ENCODE results near the gene ADCY9. TPM values are rescaled to one million over a fixed set of nuclear protein-coding genes. Genes with fewer than 3 reads are reported as not detected.

The ADCY9 gene
- total and polyA plus RNA-seq, 5 experiments from 2014 or later: 0.20 to 6.5 (median 0.75) TPM

DNA sequence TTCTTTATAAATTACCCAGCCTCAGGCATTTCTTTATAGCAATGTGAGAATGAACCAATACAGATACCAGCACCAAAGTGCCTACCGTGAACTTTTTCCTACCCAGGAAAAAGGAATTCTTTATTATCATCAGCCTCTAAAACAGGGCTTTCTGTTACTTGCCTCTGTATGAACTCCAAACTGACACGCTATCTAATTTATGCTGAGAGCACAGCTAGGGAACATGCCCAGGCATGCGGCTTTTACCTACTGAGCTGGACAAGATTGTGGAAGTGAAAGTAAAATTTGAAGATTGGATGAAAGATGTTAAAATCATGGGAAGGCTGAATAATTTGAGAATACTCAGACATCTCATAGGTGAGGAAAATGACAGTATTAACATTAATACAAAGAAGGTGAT is 24.4 kb upstream of the ADCY9 start:
- no peak for DNase-seq
- peaks cover 0 to 10% (median 7%) of the 10 kb centered on the region in 4 donors for H3K4me1 Mint-ChIP-seq
- no peak for ATAC-seq
- H3K27me3 Mint-ChIP-seq: peaks cover 3 to 9% (median 6%) of the 10 kb centered on the region in 5 donors
- no peaks in the 10 kb centered on the region for H3K36me3 Mint-ChIP-seq
- no peak overlapping the region for H3K4me3 Mint-ChIP-seq
- POLR2A ChIA-PET: no interaction called here
- no peak overlapping the region for H3K27ac Mint-ChIP-seq
- H3K9me3 Mint-ChIP-seq: peaks cover 0 to 2% (median 0%) of the 10 kb centered on the region in 9 donors

DNA sequence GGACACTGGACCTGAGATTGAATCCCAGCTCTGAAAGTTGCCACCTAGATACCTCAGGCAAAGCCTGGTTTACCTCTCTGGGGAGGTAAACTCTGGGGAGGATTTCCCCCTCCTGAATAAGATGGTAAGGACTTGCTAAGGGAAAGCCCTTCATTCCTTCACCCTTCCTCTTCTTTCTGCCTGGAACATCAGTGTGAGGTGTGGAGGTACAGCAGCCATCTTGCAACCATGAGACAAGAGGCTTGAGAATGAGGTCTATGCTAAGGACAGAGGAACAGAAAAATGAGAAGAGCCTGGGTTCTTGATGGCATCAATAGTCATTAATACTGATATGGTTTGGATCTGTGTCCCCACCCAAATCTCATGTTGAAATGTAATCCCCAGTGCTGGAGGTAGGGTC is 23.7 kb upstream of the ADCY9 start:
- peaks cover 0 to 2% (median 0%) of the 10 kb centered on the region in 9 donors for H3K9me3 Mint-ChIP-seq
- peaks cover 3 to 13% (median 8%) of the 10 kb centered on the region in 5 donors for H3K27me3 Mint-ChIP-seq
- H3K4me3 Mint-ChIP-seq: no peak overlapping the region
- H3K4me1 Mint-ChIP-seq: peaks cover 0 to 10% (median 7%) of the 10 kb centered on the region in 4 donors
- DNase-seq: no peak
- POLR2A ChIA-PET: no interaction called here
- no peak for ATAC-seq
- no peaks in the 10 kb centered on the region for H3K36me3 Mint-ChIP-seq
- no peak overlapping the region for H3K27ac Mint-ChIP-seq

DNA sequence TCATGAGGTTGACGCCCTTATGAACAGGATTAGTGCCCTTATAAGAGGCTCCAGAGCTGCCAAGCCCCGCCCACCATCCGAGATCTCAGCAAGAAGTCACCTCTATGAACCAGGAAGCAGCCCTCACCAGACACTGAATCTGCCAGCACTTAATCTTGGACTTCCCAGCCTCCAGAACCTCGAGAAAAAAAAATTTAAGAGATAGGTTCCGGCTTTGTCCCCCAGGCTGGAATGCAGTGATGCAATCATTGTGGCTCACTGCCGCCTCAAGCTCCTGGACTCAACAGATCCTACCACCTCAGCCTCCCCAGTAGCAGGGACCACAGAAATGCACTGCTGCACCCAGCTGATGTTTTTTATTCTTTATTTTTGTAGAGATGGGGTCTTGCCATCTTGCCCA is 22.5 kb upstream of the ADCY9 start:
- Mint-ChIP-seq H3K27me3 (peaks cover 3 to 21% (median 8%) of the 10 kb centered on the region in 5 donors), H3K9me3 (peaks cover 0 to 2% (median 0%) of the 10 kb centered on the region in 9 donors), H3K36me3 (no peaks in the 10 kb centered on the region), H3K27ac (no peak overlapping the region), H3K4me3 (no peak overlapping the region), H3K4me1 (peaks cover 0 to 10% (median 7%) of the 10 kb centered on the region in 4 donors)
- POLR2A ChIA-PET: no interaction called here
- DNase-seq (no peak), ATAC-seq (no peak)

DNA sequence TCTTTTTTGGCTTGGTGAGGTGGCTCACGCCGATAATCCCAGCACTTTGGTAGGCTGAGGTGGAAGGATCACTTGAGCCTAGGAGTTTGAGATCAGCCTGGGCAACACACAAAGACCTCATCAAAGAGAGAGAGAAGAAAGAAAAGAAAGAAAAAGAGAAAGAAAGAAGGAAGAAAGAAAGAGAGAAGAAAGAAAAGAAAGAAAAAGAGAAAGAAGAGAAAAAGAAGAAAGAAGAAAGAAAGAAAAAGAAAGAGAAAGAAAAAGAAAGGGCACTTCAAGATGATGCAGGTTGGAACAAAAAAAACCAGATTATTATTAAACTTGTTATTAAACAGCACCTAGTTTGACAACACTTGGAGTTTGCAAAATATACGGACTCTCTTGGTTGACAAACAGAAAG is 21.2 kb upstream of the ADCY9 start:
- POLR2A ChIA-PET: no interaction called here
- H3K4me3 Mint-ChIP-seq: no peak overlapping the region

DNA sequence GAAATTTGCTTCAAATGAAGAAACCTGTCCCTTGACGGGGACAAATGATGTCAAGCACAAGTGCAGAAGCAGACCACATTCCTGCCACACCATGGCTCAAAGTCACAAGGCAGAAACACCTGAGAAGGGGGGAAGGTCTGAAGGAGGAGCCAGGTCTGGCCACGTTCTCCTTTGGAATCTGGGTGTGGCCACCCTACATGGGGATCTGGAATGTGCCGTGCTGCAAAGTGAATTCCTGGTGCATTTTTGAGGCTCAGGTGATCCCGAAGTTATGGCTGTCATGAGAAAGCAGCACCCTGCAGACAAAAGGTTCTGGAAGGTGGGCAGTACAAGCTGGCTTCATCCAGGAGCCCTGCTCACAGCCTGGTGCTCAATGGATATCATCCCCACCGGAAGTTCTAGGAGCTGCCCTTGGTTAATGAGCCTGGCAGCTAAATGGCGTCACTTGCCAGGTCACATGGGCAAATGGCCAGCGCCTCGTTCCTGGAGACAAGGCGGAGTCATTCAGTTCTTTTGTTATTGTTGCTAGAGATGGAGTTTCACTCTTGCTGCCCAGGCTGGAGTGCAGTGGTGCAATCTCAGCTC is 20.1 kb upstream of the ADCY9 start:
- DNase-seq (no peak), ATAC-seq (no peak)
- H3K27ac Mint-ChIP-seq: no peak overlapping the region
- no peaks in the 10 kb centered on the region for H3K36me3 Mint-ChIP-seq
- H3K4me1 Mint-ChIP-seq: peaks cover 0 to 4% (median under 1%) of the 10 kb centered on the region in 4 donors
- peaks cover 0 to 2% (median 0%) of the 10 kb centered on the region in 9 donors for H3K9me3 Mint-ChIP-seq
- peaks cover 3 to 28% (median 15%) of the 10 kb centered on the region in 5 donors for H3K27me3 Mint-ChIP-seq
- no peak overlapping the region for H3K4me3 Mint-ChIP-seq
- POLR2A ChIA-PET: interaction anchor here (0.5 kb wide), 1 partner anchor 9 kb away, joined by 3 read pairs; no protein-coding TSS in a partner anchor

More for the DNA sequence above, 21.2 kb upstream of the ADCY9 start:
- H3K9me3 Mint-ChIP-seq: peaks cover 0 to 2% (median 0%) of the 10 kb centered on the region in 9 donors
- peak overlapping the region in 2 of 10 donors; percentile 18 to 35 for H3K27ac Mint-ChIP-seq
- H3K27me3 Mint-ChIP-seq: peaks cover 3 to 28% (median 15%) of the 10 kb centered on the region in 5 donors
- H3K36me3 Mint-ChIP-seq: no peaks in the 10 kb centered on the region
- H3K4me1 Mint-ChIP-seq: peaks cover 0 to 5% (median 4%) of the 10 kb centered on the region in 4 donors
- no peak for ATAC-seq
- DNase-seq: no peak

DNA sequence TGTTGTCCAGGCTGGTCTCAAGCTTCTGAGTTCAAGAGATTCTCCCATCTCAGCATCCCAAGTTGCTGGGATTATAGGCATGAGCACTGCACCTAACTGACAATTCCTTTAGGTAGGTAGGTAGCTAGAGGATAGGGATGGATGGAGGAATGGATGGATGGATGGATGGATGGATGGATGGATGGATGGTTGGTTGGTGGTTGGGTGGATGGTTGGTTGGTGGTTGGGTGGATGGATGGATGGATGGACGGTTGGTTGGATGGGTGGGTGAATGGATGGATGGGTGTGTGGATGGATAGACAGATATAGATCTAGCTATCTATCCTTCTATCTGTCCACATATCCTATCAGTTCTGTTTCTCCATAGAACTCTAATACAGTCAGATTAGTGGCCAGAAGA is 19.3 kb upstream of the ADCY9 start:
- Mint-ChIP-seq H3K27me3 (peaks cover 3 to 28% (median 15%) of the 10 kb centered on the region in 5 donors), H3K4me1 (peaks cover 0 to 4% (median under 1%) of the 10 kb centered on the region in 4 donors), H3K36me3 (no peaks in the 10 kb centered on the region), H3K4me3 (no peak overlapping the region), H3K9me3 (peaks cover 0 to 2% (median 0%) of the 10 kb centered on the region in 9 donors), H3K27ac (no peak overlapping the region)
- no peak for ATAC-seq
- peak in 1 of 10 donors; percentile 0 for DNase-seq
- POLR2A ChIA-PET: no interaction called here

DNA sequence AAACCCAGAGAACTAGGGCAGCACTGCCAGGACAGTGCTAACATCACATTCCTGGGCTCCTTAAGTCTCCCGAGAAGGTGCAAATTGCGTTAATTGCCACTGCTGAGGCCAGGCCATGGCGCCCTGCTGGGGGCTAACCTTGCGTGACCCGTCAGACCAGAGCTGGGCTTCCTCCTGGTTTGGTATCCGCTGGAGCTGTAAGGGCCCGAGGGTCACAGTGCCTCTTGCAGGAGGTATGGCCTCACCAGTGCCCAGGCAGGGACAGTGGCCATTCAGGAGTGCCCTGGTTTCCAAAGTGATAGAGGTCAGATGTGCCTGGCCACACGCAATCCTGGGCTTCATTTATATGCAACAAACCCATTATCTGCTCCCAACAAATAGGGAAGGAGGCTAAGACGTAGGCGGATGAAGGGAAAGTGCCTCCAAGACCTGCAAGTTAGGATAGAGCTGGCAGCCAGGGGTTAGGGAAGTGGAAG is 17.7 kb upstream of the ADCY9 start:
- no peak for DNase-seq
- POLR2A ChIA-PET: no interaction called here
- H3K4me1 Mint-ChIP-seq: peaks cover 0 to 4% (median under 1%) of the 10 kb centered on the region in 4 donors
- H3K27me3 Mint-ChIP-seq: peaks cover 6 to 28% (median 20%) of the 10 kb centered on the region in 5 donors
- peaks cover 0 to 1% (median 0%) of the 10 kb centered on the region in 9 donors for H3K9me3 Mint-ChIP-seq
- H3K4me3 Mint-ChIP-seq: no peak overlapping the region
- ATAC-seq: no peak
- no peaks in the 10 kb centered on the region for H3K36me3 Mint-ChIP-seq
- H3K27ac Mint-ChIP-seq: no peak overlapping the region

DNA sequence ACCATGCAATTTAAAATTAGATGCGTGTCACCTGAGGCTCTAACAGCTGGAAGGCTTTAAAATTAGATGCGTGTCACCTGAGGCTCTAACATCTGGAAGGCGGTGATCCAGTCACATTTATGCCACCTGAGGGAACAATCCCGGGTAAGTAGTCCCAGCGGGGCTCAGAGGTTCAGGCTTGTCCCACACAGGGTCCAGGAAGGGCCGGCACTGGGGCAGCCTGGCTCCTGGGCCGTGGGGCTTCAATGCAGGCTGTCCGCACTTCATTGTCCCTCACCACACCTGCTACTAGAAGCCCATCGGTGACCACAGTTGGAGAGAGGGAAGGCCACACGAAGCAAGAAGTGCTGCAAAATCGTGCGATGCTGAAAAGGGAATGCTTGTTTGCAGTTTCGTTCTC is 15.4 kb upstream of the ADCY9 start:
- POLR2A ChIA-PET: interaction anchor here (0.7 kb wide), 1 partner anchor 251 kb away, joined by 5 read pairs; the partner anchor contains the start of gene CREBBP
- H3K4me3 Mint-ChIP-seq: no peak overlapping the region
- no peak for ATAC-seq
- peaks cover 0 to 2% (median 0%) of the 10 kb centered on the region in 4 donors for H3K4me1 Mint-ChIP-seq
- no peaks in the 10 kb centered on the region for H3K9me3 Mint-ChIP-seq
- H3K36me3 Mint-ChIP-seq: no peaks in the 10 kb centered on the region
- DNase-seq: no peak
- H3K27ac Mint-ChIP-seq: no peak overlapping the region
- peaks cover 3 to 28% (median 17%) of the 10 kb centered on the region in 5 donors for H3K27me3 Mint-ChIP-seq

DNA sequence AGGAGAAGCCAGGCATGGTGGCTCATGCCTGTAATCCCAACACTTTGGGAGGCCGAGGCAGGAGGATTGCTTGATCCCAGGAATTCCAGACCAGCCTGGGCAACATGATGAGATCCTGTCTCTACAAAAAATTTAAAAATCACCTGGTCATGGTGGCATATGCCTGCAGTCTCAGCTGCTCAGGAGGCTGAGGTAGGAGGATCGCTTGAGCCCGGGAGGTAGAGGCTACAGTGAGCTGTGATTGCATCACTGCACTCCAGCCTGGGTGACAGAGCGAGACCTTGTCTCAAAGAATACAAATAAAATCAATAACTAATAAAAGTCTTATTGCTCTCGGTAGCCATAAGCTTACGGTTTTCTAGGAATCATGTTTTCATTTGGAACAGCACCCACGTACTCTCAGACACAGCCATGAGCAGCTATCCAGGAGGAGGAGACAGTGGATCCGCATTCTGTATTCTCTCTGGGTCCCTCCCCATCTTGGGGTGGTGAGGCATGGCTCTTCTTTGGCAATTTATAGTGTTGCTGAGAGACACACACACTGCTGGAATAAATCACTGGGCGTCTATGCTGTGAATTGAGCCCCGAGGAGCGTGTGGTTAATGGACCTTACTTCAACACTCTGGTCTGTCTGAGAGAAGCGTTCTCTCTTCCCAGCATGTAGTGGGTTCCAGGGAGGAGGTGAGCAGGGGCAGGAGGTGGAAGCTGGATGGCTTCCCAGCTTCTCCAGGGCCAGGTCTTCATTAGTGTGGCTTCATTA is 8.5 kb upstream of the ADCY9 start:
- POLR2A ChIA-PET: interaction anchor here (0.6 kb wide), 1 partner anchor 15 kb away, joined by 4 read pairs; no protein-coding TSS in a partner anchor
- H3K27me3 Mint-ChIP-seq: peaks cover 0 to 18% (median 6%) of the 10 kb centered on the region in 5 donors
- no peak overlapping the region for H3K27ac Mint-ChIP-seq
- H3K9me3 Mint-ChIP-seq: no peaks in the 10 kb centered on the region
- H3K4me1 Mint-ChIP-seq: no peaks in the 10 kb centered on the region
- no peak overlapping the region for H3K4me3 Mint-ChIP-seq
- DNase-seq: no peak
- H3K36me3 Mint-ChIP-seq: no peaks in the 10 kb centered on the region
- ATAC-seq: no peak

DNA sequence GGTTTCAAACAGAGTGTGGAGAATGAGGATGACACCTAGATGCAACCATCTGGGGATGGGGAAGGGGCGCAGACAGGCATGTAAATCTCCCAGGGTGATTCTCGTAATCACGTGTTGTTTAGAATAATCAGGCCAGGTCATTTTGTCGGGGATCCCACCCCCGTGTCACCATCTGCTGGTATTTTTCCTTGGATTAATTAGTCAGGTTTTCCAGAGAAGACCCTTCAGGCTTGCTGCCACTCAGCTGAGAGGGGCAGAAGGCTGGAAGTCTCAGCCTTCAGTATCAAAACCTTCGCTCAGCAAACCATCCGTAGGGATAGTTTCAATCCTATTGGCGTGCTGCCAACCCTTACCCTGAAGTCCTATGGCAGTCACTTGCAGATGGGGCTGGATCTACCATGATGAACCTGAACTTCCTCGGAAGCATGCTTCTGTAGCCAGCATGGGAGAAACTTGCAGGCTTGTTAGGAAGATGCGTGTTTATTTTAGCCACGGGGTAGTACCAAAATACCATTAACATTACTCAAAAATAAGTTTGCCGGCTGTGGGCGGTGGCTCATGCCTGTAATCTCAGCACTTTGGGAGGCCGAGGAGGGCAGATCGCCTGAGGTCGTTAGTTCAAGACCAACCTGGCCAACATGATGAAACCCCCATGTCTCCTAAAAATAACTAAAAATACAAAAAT is 7.5 kb upstream of the ADCY9 start:
- no peak for DNase-seq
- Mint-ChIP-seq H3K4me3 (no peak overlapping the region), H3K9me3 (no peaks in the 10 kb centered on the region), H3K27ac (no peak overlapping the region), H3K36me3 (no peaks in the 10 kb centered on the region), H3K4me1 (no peaks in the 10 kb centered on the region), H3K27me3 (peaks cover 0 to 14% (median 3%) of the 10 kb centered on the region in 5 donors)
- ATAC-seq: no peak
- POLR2A ChIA-PET: no interaction called here

DNA sequence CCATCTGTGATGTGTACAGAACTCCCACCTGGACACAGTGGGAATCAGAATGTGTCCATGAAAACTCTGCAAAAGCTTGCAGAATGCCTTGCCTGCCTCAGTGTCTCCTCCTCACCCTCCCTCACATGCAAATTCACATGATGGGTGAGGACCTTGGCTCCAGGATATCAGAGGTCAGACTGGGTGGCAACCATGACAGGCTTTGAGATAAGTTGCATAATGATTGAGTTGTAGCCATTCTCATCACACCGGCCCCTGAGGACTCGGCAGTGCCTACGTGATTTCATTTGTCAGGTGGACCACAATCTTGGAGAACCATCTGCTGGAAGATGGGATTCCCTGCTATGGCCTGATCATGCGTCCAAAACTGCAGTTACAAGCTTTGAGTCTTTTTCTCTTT is 3.9 kb upstream of the ADCY9 start:
- peaks cover 5 to 8% (median 6%) of the 10 kb centered on the region in 4 donors for H3K4me1 Mint-ChIP-seq
- no peak overlapping the region for H3K4me3 Mint-ChIP-seq
- peaks cover 0 to 10% (median 6%) of the 10 kb centered on the region in 5 donors for H3K27me3 Mint-ChIP-seq
- H3K27ac Mint-ChIP-seq: no peak overlapping the region
- DNase-seq: peak in 1 of 10 donors; percentile 43
- no peaks in the 10 kb centered on the region for H3K9me3 Mint-ChIP-seq
- no peak for ATAC-seq
- POLR2A ChIA-PET: interaction anchor here (0.6 kb wide), 1 partner anchor 1134 kb away, joined by 3 read pairs; no protein-coding TSS in a partner anchor
- no peaks in the 10 kb centered on the region for H3K36me3 Mint-ChIP-seq

DNA sequence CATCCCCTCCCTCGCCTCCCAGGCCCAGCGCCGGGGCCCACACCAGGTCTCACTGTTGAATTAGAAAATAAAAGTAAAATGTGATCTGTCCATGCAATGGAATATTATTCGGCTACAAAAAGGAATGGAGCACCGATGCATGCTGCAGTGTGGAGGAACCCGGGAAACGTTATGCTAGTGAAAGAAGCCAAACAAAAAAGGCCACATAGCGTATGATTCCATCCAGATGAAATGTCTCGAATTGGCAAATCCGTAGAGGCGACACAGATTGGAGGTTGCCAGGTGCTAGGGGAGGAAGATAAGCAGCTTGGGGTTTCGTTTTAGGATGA is 972 bp upstream of the ADCY9 start:
- peaks cover 0 to 3% (median 0%) of the 10 kb centered on the region in 3 donors for H3K36me3 Mint-ChIP-seq
- ATAC-seq (no peak), DNase-seq (no peak)
- peaks cover 0 to 4% (median 3%) of the 10 kb centered on the region in 5 donors for H3K27me3 Mint-ChIP-seq
- peak overlapping the region; percentile 77 to 92 (median 87) for H3K4me3 Mint-ChIP-seq
- H3K4me1 Mint-ChIP-seq: peaks cover 18 to 36% (median 33%) of the 10 kb centered on the region in 4 donors
- peak overlapping the region in 7 of 10 donors; percentile 15 to 86 (median 81) for H3K27ac Mint-ChIP-seq
- POLR2A ChIA-PET: no interaction called here
- H3K9me3 Mint-ChIP-seq: no peaks in the 10 kb centered on the region

Measured in naive thymus-derived CD8-positive, alpha-beta T cell (primary cell).